HUDEP-2 (cell line): ENCODE results near the gene SUGCT.
A peak's percentile ranks its signal among the peaks of the same experiment; 100 is the strongest.

Experiments
- DNase-seq, 76 experiments: peaks; one replicate each; lab custom pipeline; 2025; ENCODE audit not compliant: unreplicated experiment in 76 of 76; lab: John Stamatoyannopoulos, UW

The SUGCT gene

DNA sequence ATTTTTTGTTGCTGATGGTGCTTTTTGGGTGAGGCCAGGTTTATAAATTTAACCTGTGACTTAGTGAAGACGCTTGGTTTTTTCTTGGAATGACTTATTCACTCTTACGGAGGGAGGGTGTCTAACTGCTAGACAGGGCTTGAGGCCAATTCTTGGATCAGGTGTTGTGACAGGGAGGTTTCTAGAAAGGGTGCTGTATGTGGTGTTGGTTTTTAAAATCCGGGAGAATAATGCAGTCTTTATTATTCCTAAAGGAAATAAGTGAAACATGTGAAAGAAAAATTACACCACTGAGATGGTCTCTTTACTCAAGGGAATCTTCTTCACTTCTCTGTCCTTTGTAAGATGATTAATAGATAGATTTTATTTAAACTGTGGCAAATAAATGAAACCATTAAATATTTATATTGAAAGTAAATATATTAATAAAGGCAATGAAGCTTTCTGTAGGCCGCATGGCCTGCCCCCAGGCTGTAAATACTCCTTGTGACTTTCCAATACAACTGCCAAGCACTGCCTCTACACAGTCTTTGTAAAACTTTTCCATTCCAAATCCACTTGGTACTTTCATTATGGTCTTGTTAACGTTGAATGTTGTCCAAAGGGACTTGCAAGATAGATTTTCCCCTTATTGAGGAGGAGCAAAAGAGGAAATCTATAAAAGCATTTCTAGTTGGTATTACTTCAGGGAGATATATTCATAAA lies 323.1 kb downstream of the SUGCT start:
- no peak for DNase-seq

DNA sequence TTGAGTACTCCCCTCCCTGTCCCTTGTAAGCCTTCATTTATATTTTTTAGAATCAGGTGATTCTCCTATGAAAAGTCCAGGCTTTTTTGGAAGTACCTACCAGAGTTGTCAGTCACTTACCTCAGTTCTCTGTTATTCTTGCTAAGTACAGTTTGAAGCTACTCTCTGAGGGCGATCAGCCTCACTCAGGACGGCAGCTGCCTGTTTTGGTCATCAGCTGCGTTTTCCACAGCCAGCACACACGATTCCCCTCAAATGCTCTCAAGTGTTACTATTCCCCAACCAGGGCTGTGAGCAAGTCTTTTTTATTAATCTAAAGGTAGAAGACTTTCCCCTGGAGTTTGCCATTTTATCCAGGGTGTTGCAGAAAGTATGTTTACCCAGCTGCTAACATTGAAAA lies 328.6 kb downstream of the SUGCT start:
- no peak for DNase-seq

DNA sequence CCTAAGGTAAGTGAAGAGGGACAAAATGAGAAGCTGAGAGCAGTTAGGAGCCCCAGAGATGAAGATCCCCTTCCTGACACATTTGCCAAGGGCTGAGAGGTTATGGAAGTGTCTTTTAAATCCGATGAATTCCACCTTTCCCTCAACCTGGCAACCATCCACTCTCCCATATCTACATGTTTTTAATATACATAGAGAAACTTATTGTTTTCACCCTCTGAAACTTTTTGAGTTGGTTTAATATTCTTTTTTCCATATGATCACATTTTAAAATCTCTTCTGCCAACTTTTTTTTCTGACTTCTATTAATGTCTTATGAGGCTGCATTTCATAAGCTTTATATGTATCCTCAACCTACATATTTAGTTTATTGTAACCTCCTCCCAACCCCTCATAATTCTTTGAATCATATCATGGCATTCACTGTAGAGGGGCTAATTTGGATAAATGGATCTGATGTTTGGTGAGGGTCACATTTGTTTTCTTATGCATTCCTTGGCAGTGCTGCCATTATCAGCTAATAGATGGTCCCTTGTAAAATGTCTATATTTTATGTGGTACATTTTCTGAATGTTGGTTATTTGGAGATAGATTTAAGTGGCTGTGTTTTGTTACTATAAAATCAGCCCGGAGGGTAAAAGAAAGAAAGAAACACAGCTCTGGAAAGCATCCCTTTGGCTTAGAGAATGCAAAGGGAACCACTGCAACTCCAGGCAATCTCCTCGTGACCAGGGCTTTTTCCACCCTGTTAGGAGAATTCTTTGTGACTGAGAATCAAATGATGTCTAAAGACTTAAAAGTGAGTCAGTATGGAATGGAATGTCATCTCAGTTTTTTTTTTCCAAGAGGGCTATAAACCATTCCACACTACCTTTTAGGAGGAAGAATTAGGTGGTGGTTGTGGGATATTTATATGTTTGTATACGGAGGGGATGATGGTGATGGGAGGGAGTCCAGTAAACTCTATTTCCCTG lies 334.4 kb downstream of the SUGCT start:
- DNase-seq: no peak

DNA sequence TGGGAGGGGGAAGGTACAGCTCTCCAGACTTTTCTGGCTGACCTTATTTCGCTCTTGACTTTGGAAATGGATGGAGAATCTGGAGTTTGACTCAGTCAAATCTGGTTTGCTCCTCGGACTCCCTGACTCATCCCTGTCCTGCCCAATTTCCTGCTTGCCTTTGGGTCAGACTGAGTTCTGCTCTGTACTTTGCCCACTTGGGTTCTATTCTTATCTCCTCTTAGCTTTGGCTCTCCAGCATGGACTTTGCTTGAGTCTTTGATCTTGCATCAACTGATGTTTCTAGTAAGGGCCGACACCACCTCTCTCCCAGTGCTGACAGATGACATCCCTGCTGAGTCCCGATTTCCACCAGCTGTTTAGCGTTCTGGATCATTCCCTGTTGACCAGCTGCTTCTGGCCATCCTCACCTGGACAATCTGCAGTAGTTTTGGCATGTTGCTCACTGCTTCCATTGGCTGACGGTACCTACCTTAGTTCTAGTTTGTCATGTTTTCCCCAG lies 335.3 kb downstream of the SUGCT start:
- DNase-seq: no peak

DNA sequence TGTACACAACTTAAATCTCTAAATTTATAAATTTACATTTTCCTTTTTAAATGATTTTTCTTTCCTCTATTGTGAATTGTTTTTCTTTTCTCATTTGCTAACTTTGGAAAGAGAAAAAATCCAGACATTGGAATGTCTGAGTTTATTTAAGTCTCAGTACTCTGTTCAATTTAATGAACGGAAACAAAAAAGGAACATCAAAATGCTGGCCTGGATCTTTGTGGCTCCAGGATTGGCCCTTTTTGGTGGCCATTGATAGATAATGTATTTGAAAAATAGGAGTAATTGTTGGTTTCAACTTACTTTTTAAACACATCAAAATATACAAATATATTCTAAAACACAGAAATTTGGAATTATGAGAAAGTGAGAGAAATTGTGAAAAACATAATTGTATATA lies 336.0 kb downstream of the SUGCT start:
- DNase-seq: no peak

DNA sequence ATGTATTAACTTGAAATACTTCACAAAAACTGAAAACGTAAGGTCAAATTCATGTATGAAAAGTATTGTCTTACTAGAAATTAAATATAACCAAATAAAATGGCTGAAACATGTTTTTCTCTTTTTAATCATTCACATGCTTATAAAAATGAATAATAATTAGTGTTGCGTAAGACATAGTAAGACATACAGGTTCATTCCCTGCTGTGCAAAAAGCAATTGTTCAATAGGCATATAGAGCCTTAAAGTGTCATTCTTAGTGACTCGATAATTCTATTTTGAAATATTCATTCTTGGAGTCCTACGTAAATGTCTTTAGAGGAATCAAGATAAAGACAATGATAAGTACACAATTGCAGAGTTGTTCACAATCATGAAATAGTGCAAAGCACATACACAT lies 337.1 kb downstream of the SUGCT start:
- no peak for DNase-seq

DNA sequence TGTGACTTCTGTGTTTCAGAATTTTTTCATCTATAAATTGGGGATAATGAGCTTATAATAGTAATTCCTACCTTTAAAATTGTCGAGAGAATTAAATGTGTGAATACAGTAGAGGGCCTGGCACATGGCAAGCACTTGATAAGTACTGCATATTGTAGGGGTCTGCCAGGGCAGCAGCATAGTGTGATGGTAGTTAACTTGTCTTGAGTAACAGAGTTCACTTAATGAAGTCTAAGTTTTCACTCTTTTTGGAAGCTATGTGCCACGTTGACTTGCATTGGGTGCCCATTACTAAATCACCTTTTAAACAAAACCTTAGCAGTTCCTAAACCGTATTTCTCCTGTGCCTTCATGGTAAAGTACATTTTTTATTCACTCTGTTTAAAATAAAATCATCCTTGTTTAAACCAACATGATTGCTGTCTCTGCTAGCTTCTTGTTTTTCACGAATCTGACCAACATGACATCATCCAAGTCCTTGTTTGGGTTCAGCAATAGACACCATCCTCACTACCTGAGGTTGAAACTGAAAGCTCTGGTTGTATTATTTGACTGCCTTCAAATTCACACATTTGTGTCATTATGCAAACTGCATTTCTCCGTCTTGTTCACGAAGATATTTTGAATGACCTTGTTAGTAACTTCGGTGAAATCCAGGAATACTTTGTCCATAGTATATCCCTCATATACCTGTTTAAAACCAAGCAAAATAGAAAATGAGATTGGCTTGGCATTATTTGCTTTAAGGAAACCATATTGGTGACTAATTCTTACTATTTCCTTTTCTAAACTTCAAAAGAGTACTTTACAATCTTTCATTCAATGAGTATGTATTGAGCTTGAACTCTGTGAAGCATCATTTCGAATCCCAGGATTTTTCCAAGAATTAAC lies 340.2 kb downstream of the SUGCT start:
- DNase-seq: no peak

DNA sequence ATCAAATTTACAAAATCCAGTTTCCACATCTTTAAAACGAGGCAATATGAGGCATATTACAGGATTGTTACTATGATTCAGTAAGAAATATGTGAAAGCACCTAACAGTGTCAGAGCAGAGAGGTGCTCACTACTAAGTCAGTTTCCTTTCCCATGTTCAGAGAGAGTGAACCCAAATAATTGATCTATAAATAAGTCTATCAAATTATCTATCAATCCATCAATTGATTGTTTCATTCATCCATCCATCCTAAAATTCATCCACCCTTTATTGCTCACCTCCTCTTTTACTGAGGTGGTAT lies 340.8 kb downstream of the SUGCT start:
- no peak for DNase-seq

DNA sequence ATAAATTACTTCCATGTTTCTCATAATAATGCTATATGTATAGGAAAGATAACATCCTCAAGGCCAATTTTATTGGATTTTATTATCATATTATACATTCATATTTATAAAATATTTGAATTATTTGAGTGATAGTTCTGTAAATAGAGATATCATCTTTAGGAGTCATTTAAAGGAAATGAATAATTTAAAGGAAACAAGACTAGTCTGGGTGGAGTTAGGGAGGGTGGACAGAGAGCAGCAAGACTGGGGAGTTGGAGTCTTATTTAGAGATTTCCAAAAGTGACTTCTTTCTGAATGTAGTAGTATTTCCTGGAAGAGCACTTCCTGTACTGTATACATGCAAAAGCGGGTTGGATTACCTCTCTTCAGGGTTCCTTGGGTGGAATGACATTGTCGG lies 342.3 kb downstream of the SUGCT start:
- DNase-seq: no peak

DNA sequence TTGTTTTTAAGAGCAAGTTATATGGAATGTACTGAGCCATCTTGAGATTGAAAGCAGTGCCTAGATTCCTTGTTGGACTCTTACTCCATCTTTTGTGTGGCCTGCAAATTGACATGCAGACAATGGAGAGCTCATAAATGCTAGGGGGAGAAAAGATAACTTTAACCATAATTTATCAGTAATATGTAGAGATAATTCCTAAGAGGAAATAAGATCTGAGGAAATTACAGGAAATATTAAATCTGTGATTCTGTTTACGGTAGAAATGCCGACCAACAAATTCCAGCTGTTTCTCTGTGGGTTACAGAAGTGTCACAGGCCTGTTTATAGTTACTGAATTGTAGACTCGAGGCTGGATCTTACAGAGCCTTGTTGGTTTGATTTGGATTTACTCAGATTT lies 348.0 kb downstream of the SUGCT start:
- DNase-seq: no peak

DNA sequence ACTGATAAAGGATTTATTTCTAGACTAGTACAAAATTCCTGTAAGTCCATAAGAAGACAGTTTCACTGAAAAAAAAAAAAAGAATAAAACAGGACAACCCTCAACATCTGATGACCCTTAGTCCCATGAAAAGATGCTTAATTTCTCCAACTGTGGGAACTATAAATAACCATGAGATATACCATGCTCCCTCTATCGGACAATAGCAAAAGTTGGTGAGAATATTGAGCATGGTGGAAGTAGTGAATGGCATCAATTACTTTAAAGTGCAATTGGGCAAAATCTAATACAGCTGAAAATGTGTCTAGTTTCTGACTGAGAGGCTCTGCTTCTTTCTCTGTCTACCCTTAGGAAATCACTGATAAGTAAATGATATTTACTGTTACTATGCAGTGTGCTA lies 348.8 kb downstream of the SUGCT start:
- DNase-seq: peak in 1 of 76 experiments; percentile 2

DNA sequence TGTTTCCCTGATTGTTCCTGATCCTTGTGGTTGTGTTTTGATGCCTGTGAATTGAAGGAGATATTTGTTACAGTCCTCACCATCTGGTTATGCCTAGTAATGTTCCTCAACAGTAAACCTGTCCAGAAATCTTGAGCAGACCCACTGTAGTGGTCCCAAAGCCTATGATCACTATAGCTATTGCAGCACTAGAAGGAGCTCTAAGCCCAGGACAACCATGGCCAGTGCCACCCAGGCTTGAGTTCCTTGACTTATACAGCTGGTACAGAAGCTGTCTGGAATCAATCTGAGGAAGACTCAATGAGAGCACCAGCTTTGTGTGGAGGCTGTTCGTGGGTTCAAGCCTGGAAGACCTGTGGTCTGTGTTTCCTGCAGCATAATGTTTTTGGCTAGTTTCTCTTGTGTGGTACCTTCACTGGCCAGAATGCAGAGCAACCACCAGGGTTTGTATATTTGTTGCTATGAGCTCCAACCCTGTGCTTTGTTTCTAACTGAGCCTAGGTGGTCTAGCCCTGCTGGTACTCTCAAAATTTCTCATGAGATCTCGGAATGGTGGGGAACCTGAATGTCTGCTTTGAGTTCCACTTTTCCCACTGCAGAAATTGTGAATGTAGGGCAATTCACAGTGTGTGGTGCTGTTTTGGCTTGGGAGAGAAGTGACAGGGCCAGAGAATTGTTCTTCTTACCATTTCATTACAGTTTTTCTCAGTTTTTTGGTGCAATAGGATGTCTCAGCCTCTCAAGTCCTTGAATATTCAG lies 355.2 kb downstream of the SUGCT start:
- no peak for DNase-seq

DNA sequence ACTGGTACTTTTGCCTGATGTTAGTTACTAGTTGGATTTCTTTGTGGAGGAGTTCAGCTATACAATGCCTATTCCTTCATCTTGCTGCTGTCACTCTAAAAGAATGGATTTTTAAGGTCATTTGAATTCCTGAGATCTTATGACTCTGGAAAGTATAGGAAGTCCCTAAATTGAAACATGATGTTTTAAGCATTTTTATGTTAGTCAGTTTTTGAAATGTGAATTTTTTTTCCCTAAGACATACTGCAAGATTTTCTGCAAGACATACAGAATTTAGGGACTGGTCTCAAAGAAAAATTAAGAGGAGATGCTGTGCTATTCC lies 355.8 kb downstream of the SUGCT start:
- no peak for DNase-seq

DNA sequence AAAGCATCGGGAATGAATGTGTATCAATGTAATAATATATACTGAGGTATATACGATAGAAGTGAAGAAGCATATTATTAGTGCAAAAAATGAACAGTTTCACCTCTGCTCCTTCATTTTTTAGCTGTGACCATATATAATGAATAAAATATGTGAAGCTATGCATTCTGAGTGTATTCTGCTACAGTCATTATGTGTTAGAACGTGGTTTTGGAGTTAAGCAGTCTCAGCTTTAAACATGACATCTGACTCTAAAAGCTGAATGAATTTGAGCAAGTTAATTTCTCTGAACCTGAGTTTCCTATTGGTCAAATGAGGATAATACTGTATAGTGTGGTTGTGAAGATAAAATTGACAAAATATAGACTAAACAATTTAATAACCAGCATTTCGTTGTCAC lies 358.1 kb downstream of the SUGCT start:
- no peak for DNase-seq

DNA sequence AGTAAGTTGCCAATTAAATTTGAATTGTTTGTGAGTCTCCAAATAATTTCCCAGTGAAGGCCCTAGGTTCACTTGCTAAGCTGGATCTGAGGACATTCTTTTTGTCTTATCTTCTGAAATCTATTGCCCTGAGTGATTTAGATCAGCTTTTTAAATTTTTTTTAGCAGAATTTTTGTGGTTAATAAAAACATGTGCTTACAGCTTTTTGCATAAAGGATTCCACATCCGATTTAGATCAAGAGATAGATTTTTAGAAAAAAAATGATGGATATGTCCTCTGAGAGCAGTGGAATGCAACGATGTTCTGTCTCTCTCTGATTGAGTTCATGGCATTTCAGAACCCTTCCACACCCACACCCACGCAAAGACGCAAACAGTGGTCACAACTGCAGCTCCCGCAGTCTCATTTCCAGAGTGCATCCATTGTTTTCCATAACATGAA lies 358.8 kb downstream of the SUGCT start:
- no peak for DNase-seq

DNA sequence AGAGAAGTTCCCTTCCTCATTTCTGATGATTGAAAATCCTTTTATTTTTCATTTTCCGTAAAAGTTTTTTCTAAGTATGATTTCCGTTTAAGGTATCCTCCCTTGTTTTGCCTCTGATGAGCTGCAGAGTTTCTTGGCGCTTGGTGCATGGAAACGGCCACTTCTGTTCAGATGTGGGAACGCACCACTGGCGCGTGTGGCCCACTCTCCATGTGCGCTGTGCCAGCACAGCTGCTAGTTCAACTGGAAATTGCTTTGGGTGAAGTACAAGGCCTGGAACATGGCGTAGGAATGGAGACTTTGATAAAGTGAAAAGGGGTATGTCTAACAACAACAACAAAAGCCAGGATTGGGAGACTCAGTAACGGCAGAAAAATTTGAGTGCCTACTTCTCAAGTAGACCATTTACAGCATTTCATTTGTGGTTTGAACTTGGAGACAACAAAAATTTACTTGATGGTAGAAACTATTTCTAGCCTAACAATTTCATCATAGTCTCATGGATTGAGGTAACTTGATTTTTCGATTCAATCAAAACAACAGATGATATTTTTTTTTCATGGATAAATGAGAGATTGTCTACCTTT lies 364.2 kb downstream of the SUGCT start:
- no peak for DNase-seq

DNA sequence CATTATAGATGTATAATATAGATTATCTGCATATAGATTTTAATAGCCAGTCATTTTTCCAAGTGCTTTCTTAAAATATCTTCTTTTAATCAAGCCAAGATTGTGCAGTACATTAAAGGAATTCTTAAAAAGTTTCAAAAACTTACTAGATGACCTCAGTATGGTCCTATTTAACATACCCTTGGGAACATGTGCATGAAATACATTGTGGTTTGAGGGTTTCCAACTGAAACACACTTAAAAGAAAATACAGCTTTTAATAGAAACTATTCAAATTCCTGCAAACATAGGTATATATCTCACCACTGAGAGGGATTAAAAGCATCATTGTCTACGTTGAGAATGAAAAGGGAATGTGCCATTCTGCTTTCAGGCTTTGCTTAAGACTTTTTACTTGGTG lies 364.9 kb downstream of the SUGCT start:
- DNase-seq: no peak

DNA sequence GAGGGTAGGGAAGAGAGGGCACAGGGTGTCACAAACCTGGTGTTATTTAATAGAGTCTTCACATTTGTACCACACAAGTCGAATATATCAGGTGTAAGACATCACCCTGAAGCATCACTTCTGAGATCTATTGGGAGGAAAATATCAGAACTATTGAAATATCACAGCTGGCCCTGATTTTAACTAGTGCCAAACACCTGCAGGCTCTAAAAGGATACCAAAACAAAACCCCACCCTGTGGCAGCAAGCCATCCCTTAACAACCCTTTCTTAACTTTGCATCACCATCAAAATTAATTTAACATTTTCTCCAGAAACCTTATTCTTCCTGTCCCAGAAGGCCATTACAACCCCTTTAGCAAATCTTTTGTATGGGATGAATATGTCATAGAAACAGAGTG lies 365.4 kb downstream of the SUGCT start:
- DNase-seq: no peak

DNA sequence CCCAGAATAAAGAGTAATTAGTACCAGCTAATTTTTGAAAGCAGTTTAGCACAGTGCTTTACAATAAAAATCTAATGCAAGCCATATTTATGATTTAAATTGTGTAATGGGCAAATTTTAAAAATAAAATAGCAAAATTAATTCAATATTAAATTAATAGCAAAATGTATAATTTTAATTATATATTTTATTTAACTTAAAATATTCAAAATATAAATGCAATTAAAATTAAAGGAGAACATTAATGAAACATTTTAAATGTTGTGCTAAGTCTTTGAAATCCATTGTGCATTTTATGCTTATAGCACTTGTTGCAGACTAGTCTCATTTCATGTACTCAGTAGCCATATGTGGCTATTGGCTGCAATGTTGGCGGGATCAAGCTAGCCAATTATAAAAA lies 367.6 kb downstream of the SUGCT start:
- no peak for DNase-seq

DNA sequence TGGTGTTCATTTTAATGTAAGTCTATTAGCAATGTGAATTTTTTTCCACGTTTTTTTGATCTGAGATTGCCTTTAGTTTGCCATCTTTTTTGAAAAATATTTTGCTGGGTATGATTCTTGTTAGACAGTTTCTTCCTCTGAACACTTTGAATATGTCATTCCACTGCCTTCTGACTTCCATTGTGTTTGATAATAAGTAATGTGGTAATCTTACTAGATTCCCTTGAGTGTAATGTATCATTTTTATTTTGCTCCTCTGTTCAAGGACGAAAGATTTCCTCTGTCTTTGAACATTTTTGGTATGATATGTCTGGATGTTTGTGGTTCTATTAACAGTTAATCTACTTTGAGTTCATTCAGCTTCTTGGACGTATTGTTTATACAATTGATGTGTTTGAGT lies 371.4 kb downstream of the SUGCT start:
- no peak for DNase-seq
